ENCODE measurements around the gene CAMTA1. TPM values are rescaled to one million over a fixed set of nuclear protein-coding genes. Genes with fewer than 3 reads are reported as not detected.

Gene CAMTA1
- total RNA-seq, 4 donors from 2014 or later: 57.4 to 88.3 (median 62.1) TPM

DNA sequence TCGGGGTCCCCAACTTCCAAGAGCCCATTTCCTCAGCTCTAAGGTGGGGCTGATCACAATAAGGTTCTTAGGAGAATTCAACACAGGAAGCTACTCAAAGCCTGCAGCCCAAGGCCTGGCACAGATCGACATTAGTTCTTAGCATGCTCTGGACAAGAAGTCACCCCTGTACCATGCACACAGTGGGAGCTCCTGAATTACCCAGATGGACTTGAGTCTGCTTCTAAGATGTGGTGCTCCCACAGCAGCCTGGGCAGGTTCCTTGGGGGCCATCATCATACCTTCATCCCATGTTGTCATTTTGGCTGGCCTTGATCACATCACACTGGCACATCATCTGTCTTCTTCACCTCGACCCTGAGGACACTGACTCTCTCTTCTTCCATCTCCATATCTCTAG lies 832.6 kb downstream of the CAMTA1 start:
- DNase-seq: no peak
- Histone ChIP-seq H3K4me1 (no peaks in the 10 kb centered on the region), H3K36me3 (no peaks in the 10 kb centered on the region), H3K9me3 (no peaks in the 10 kb centered on the region), H3K27ac (no peak overlapping the region), H3K27me3 (no peaks in the 10 kb centered on the region), H3K4me3 (no peak overlapping the region)
- TF ChIP-seq POLR2A (IDR thresholded peaks at IDR 0.05): no peak
- TF ChIP-seq, protein P1, sequence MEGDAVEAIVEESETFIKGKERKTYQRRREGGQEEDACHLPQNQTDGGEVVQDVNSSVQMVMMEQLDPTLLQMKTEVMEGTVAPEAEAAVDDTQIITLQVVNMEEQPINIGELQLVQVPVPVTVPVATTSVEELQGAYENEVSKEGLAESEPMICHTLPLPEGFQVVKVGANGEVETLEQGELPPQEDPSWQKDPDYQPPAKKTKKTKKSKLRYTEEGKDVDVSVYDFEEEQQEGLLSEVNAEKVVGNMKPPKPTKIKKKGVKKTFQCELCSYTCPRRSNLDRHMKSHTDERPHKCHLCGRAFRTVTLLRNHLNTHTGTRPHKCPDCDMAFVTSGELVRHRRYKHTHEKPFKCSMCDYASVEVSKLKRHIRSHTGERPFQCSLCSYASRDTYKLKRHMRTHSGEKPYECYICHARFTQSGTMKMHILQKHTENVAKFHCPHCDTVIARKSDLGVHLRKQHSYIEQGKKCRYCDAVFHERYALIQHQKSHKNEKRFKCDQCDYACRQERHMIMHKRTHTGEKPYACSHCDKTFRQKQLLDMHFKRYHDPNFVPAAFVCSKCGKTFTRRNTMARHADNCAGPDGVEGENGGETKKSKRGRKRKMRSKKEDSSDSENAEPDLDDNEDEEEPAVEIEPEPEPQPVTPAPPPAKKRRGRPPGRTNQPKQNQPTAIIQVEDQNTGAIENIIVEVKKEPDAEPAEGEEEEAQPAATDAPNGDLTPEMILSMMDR (IDR thresholded peaks at IDR 0.05): no peak

DNA sequence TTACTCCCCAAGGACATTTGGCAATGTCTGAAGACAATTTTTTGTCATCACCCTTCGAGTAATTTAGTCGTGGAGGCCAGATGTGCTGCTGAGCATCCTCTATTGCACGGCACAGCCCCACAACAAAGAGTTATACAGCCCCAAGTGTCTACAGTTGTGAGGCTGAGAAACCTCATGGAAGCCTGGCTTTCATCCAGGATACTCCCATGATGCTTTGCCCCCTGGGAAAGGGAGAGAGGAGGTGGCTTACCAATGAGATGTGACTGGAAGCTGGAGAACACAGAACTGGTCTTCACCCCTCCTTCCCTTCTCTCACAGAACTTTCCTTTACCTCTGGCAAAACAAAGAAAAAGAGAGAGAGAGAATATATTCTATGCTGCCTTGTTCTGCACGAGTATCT lies 834.9 kb downstream of the CAMTA1 start:
- H3K4me1 ChIP-seq: no peaks in the 10 kb centered on the region
- TF ChIP-seq, protein P1 (IDR thresholded peaks at IDR 0.05): no peak
- TF ChIP-seq POLR2A (IDR thresholded peaks at IDR 0.05): no peak
- H3K4me3 ChIP-seq: no peak overlapping the region
- H3K27ac ChIP-seq: no peak overlapping the region
- H3K9me3 ChIP-seq: no peaks in the 10 kb centered on the region
- DNase-seq: no peak
- no peaks in the 10 kb centered on the region for H3K36me3 ChIP-seq
- H3K27me3 ChIP-seq: no peaks in the 10 kb centered on the region

DNA sequence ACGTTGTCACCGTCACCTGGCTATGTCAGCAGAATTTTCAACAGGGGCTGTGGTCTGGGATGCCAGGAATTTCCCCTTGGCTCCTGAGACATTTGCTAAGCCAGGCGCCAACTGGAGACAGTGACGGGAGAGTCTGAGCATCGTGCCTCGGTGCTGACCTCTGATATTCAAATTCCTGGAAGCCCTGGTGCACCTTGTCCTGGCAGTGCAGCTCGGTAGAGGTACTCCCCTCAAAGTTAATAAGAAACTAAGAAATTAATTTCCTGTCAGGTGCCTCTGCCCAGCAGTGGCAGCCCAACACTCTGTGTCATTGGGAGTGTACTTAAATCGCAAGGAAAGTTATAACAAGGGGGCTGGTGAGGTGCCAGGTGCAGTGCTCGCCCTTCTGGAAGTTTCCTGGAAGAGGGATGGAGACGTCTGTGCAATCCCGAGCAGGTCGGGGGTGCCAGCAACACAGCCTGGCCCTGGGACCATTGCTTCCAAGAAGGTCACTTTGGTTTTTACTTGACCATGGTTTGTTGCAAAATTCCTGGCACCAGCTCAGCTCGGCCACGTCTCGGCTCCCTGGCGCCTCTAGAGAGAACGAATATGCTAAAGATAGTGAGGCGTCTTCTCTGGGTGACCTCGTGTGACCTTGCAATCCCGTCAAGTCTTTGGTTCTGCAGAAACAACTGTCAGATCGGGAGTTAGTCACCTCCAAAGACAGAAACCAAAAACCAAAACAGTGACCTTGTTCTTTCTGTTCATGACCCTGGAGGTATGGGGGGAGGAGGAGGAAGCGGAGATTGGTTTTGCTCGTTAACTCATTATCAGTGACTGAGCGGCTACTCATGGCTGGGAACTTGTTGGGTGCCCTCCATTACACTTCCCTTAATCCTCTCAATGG lies 836.3 kb downstream of the CAMTA1 start:
- TF ChIP-seq, protein P1 (IDR thresholded peaks at IDR 0.05): no peak
- TF ChIP-seq POLR2A (IDR thresholded peaks at IDR 0.05): no peak
- no peak overlapping the region for H3K27ac ChIP-seq
- no peaks in the 10 kb centered on the region for H3K27me3 ChIP-seq
- H3K4me1 ChIP-seq: no peaks in the 10 kb centered on the region
- no peaks in the 10 kb centered on the region for H3K36me3 ChIP-seq
- DNase-seq: no peak
- H3K4me3 ChIP-seq: no peak overlapping the region
- H3K9me3 ChIP-seq: no peaks in the 10 kb centered on the region

DNA sequence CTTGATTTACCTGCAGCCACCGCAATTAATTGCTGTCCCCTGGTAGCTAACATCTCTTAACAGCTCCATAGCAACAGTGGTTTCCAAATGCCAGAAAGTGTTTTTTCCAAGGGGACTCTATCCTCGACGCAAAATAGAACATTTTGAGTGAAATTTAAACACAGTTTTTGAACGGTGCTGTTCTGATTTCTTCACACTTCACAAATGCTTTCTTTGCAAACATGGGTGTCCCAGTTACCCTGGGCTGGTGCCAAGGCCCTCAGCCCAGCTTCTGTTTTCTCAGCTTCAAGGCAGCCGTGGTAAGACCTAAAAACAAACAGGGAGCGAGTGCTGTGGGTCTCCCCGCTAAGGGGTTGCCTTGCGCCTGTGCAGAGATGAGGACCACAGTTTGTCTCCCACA lies 838.6 kb downstream of the CAMTA1 start:
- H3K4me1 ChIP-seq: no peaks in the 10 kb centered on the region
- no peaks in the 10 kb centered on the region for H3K27me3 ChIP-seq
- no peak overlapping the region for H3K4me3 ChIP-seq
- no peaks in the 10 kb centered on the region for H3K36me3 ChIP-seq
- H3K27ac ChIP-seq: no peak overlapping the region
- no peaks in the 10 kb centered on the region for H3K9me3 ChIP-seq
- DNase-seq: no peak
- TF ChIP-seq, protein P1 (IDR thresholded peaks at IDR 0.05): no peak
- no peak for TF ChIP-seq POLR2A (IDR thresholded peaks at IDR 0.05)

DNA sequence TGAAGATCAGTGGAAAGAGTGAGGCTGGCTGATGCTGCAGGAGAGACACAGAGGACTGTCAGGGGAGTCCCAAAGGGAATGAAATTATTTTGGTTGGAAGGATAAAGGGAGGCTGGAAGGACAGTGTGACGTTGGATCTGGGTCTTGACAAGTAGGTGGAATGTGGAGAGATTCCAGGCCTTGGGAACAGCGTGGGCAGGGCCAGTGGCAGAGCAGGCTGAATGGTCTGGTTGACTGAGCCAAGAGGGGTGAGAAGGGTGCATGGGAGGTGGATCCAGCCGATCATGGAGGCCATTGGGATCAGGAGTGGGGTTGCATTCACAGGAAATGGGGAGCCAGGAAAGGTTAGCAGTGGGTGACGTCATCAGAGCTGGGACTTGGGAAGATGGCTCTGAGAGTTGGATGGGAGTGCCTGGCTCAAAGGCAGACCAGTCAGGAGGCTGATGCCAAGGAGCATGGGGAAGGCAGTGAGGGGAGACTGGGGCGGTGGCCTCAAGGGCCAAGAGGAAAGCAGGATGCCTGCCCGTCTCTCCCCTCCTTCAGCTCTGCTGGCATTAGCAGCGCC lies 839.6 kb downstream of the CAMTA1 start:
- no peak overlapping the region for H3K27ac ChIP-seq
- H3K4me1 ChIP-seq: no peaks in the 10 kb centered on the region
- TF ChIP-seq, protein P1 (IDR thresholded peaks at IDR 0.05): no peak
- TF ChIP-seq POLR2A (IDR thresholded peaks at IDR 0.05): no peak
- no peak overlapping the region for H3K4me3 ChIP-seq
- no peaks in the 10 kb centered on the region for H3K36me3 ChIP-seq
- no peaks in the 10 kb centered on the region for H3K9me3 ChIP-seq
- no peaks in the 10 kb centered on the region for H3K27me3 ChIP-seq
- no peak for DNase-seq
